Left lobe of liver (tissue), 2 donors: Measurements from ENCODE around the gene SHKBP1. TPM values are rescaled to one million over a fixed set of nuclear protein-coding genes. Genes with fewer than 3 reads are reported as not detected.
"Not testable (repeated sequence)": the region's sequence is repeated elsewhere in the genome, so short reads cannot be mapped to it uniquely, and the experiment has no call there.

Source experiments
- ATAC-seq: fragments of 200-7000 bp; cut with Tn5 transposase; one replicate; pipeline ENCODE4 v1.9.1; 2020; ENCODE audit warnings: mild to moderate bottlenecking, moderate library complexity
- DNase-seq: peaks from one replicate; pipeline ENCODE4 v3.0.0-alpha.2; 2020; ENCODE audit warnings: low spot score
- total RNA-seq: library from RNA; stranded (reverse); gene quantifications from one replicate; pipeline ENCODE4 v1.2.1, GENCODE V29; 2021
- donor health status: DM: no; HTN: no; CAD: no; lungs with moderate emphysema.
- donor health status: DM: no; HTN: yes; CAD: no.

SHKBP1 gene
- total RNA-seq = 15.2 TPM

- ATAC-seq (peak; percentile 99), DNase-seq (peak; percentile 95)
These were observed at the start of gene SHKBP1 for GRCh38 chr19:40576585-40577451. TSS of gene SHKBP1 (plus strand) at chr19:40576873. CDS start at chr19:40576900, 27 bp downstream.

GRCh38 chr19:40528078-40528477, 48.6 kb upstream of the SHKBP1 start:
- DNase-seq = no peak
- no peak for ATAC-seq

GRCh38 chr19:40528533-40529092, 48.1 kb upstream of the SHKBP1 start:
- ATAC-seq = no peak
- no peak for DNase-seq

- peak; percentile 96 for ATAC-seq
- peak; percentile 86 for DNase-seq
These were observed 47.3 kb upstream of the SHKBP1 start for GRCh38 chr19:40529093-40529954.

- ATAC-seq = no peak
- no peak for DNase-seq
These were observed 46.4 kb upstream of the SHKBP1 start for GRCh38 chr19:40530091-40530901.

- no peak for ATAC-seq
- no peak for DNase-seq
These were observed 43.2 kb upstream of the SHKBP1 start for GRCh38 chr19:40533508-40533907.

GRCh38 chr19:40534148-40534547, 42.5 kb upstream of the SHKBP1 start:
- ATAC-seq (no peak), DNase-seq (no peak)

GRCh38 chr19:40539070-40539469, 37.6 kb upstream of the SHKBP1 start:
- ATAC-seq (no peak), DNase-seq (no peak)

- no peak for ATAC-seq
- no peak for DNase-seq
These were observed 34.3 kb upstream of the SHKBP1 start for GRCh38 chr19:40542202-40542859.

- ATAC-seq (no peak), DNase-seq (no peak)
These were observed 33.6 kb upstream of the SHKBP1 start for GRCh38 chr19:40543029-40543597.

- ATAC-seq, DNase-seq: not testable (repeated sequence)
These were observed 30.4 kb upstream of the SHKBP1 start for GRCh38 chr19:40546153-40546841.

GRCh38 chr19:40547190-40547589, 29.5 kb upstream of the SHKBP1 start:
- not testable (repeated sequence) for DNase-seq, ATAC-seq

GRCh38 chr19:40547836-40548235, 28.8 kb upstream of the SHKBP1 start:
- no peak for DNase-seq
- no peak for ATAC-seq

GRCh38 chr19:40549007-40549708, 27.5 kb upstream of the SHKBP1 start:
- DNase-seq = no peak

GRCh38 chr19:40550951-40551350, 25.7 kb upstream of the SHKBP1 start:
- DNase-seq (no peak), ATAC-seq (no peak)

More at GRCh38 chr19:40549007-40549708, 27.5 kb upstream of the SHKBP1 start:
- peak; percentile 83 for ATAC-seq

- DNase-seq (no peak), ATAC-seq (no peak)
These were observed 23.8 kb upstream of the SHKBP1 start for GRCh38 chr19:40552848-40553247.

GRCh38 chr19:40553885-40554857, 22.5 kb upstream of the SHKBP1 start:
- DNase-seq = no peak
- ATAC-seq = no peak
